GM11168 (cell line): Measurements from ENCODE around the gene CXCL6.

Source experiments
- in situ Hi-C: fragments of 300-500 bp; cut with MboI; formaldehyde crosslinking; loops from one replicate; pipeline ENCODE4 v1.12.0; 2022; ENCODE audit warnings: low sequenced_read_pairs; ENCODE audit not compliant: unreplicated experiment

CXCL6 gene

GRCh38 chr4:73836373-73837279 is at the start of gene CXCL6:
TSS of gene CXCL6 (plus strand) at chr4:73836678. CDS start at chr4:73836751, 73 bp downstream.
- in situ Hi-C loops = no loop called here

GRCh38 chr4:73788411-73788810 is 48.1 kb upstream of the CXCL6 start:
- in situ Hi-C loops = no loop called here

GRCh38 chr4:73798842-73799241 is 37.6 kb upstream of the CXCL6 start:
- in situ Hi-C loops = no loop called here

GRCh38 chr4:73800206-73800605 is 36.3 kb upstream of the CXCL6 start:
- in situ Hi-C loops = no loop called here

GRCh38 chr4:73801692-73802091 is 34.8 kb upstream of the CXCL6 start:
- in situ Hi-C loops = no loop called here

- in situ Hi-C loops = no loop called here
These were observed 33.3 kb upstream of the CXCL6 start for GRCh38 chr4:73803213-73803612.

- in situ Hi-C loops = no loop called here
These were observed 26.3 kb upstream of the CXCL6 start for GRCh38 chr4:73810191-73810590.

GRCh38 chr4:73811841-73812240 is 24.6 kb upstream of the CXCL6 start:
- in situ Hi-C loops = no loop called here

- in situ Hi-C loops = no loop called here
These were observed 21.8 kb upstream of the CXCL6 start for GRCh38 chr4:73814679-73815078.

GRCh38 chr4:73815145-73815544 is 21.3 kb upstream of the CXCL6 start:
- in situ Hi-C loops = no loop called here

- in situ Hi-C loops = no loop called here
These were observed 19.7 kb upstream of the CXCL6 start for GRCh38 chr4:73816814-73817213.

GRCh38 chr4:73817341-73817740 is 19.1 kb upstream of the CXCL6 start:
- in situ Hi-C loops = no loop called here

GRCh38 chr4:73821325-73821724 is 15.2 kb upstream of the CXCL6 start:
- in situ Hi-C loops = no loop called here

GRCh38 chr4:73822389-73822788 is 14.1 kb upstream of the CXCL6 start:
- in situ Hi-C loops = no loop called here

- in situ Hi-C loops = no loop called here
These were observed 13.5 kb upstream of the CXCL6 start for GRCh38 chr4:73822812-73823504.

GRCh38 chr4:73823760-73824159 is 12.7 kb upstream of the CXCL6 start:
- in situ Hi-C loops = no loop called here

- in situ Hi-C loops = no loop called here
These were observed 7.5 kb upstream of the CXCL6 start for GRCh38 chr4:73828956-73829355.

GRCh38 chr4:73831569-73831968 is 4.9 kb upstream of the CXCL6 start:
- in situ Hi-C loops = no loop called here

- in situ Hi-C loops = no loop called here
These were observed 3.7 kb upstream of the CXCL6 start for GRCh38 chr4:73832651-73833237.

GRCh38 chr4:73839071-73839470 is 2.6 kb downstream of the CXCL6 start:
- in situ Hi-C loops = no loop called here

GRCh38 chr4:73839715-73840114 is 3.2 kb downstream of the CXCL6 start:
- in situ Hi-C loops = no loop called here
